Astrocyte (in vitro differentiated cells and primary cell): Measurements from ENCODE around the gene SYT14. TPM values are rescaled to one million over a fixed set of nuclear protein-coding genes. Genes with fewer than 3 reads are reported as not detected.

Experiments used
- DNase-seq: peaks from one replicate; pipeline ENCODE4 v3.0.0-alpha.2; 2010; ENCODE audit warnings: low read depth
- FAIRE-seq: peaks from 2 replicates; lab custom pipeline; 2011; peaks lifted over from hg19 to GRCh38; lab: Jason Lieb, UNC
- H2AFZ ChIP-seq: 2 replicates; pipeline ENCODE4 v1.6.0; 2012; ENCODE audit warnings: low read depth, low read length, inconsistent platforms
- H3K27ac ChIP-seq: 2 replicates; pipeline ENCODE4 v1.5.1; 2011; ENCODE audit warnings: low read depth, low read length, inconsistent platforms
- H3K27me3 ChIP-seq: 2 replicates; pipeline ENCODE4 v1.6.0; 2011; ENCODE audit warnings: low read length, inconsistent platforms; ENCODE audit not compliant: insufficient read depth
- H3K36me3 ChIP-seq: 2 replicates; pipeline ENCODE4 v1.5.1; 2011; ENCODE audit warnings: low read length, inconsistent platforms; ENCODE audit not compliant: insufficient read depth
- H3K4me1 ChIP-seq: 2 replicates; pipeline ENCODE4 v1.5.1; 2011; ENCODE audit warnings: low read length, inconsistent platforms; ENCODE audit not compliant: insufficient read depth
- H3K4me2 ChIP-seq: 2 replicates; pipeline ENCODE4 v1.6.0; 2012; ENCODE audit warnings: low read length, inconsistent platforms
- H3K4me3 ChIP-seq: 2 replicates; pipeline ENCODE4 v1.5.1; 2011; ENCODE audit warnings: low read depth, mild to moderate bottlenecking, low read length, inconsistent platforms; ENCODE audit not compliant: insufficient read depth
- H3K79me2 ChIP-seq: 2 replicates; pipeline ENCODE4 v1.6.0; 2012; ENCODE audit warnings: mild to moderate bottlenecking, low read length, inconsistent platforms; ENCODE audit not compliant: insufficient read depth
- H3K9ac ChIP-seq: 2 replicates; pipeline ENCODE4 v1.6.0; 2012; ENCODE audit warnings: mild to moderate bottlenecking, low read length, inconsistent platforms
- H3K9me3 ChIP-seq: 2 replicates; pipeline ENCODE4 v1.5.1; 2012; ENCODE audit warnings: low read depth, mild to moderate bottlenecking, low read length, inconsistent platforms; ENCODE audit not compliant: insufficient read depth
- H4K20me1 ChIP-seq: 2 replicates; pipeline ENCODE4 v1.6.0; 2012; ENCODE audit warnings: low read length, inconsistent platforms; ENCODE audit not compliant: insufficient read depth
- H3K27ac Mint-ChIP-seq: one replicate; pipeline ENCODE4 v1.8.0; 2021; ENCODE audit warnings: mild to moderate bottlenecking, mixed read lengths; ENCODE audit not compliant: unreplicated experiment
- H3K27me3 Mint-ChIP-seq: one replicate; pipeline ENCODE4 v1.8.0; 2021; ENCODE audit warnings: low read depth, mixed read lengths; ENCODE audit not compliant: unreplicated experiment
- H3K36me3 Mint-ChIP-seq: one replicate; pipeline ENCODE4 v1.8.0; 2021; ENCODE audit warnings: low read depth, mixed read lengths; ENCODE audit not compliant: unreplicated experiment
- H3K4me1 Mint-ChIP-seq: one replicate; pipeline ENCODE4 v1.8.0; 2021; ENCODE audit warnings: low read depth, mixed read lengths; ENCODE audit not compliant: unreplicated experiment
- H3K4me3 Mint-ChIP-seq: one replicate; pipeline ENCODE4 v1.8.0; 2021; ENCODE audit warnings: mild to moderate bottlenecking, moderate library complexity, mixed read lengths; ENCODE audit not compliant: unreplicated experiment
- H3K9me3 Mint-ChIP-seq: one replicate; pipeline ENCODE4 v1.8.0; 2021; ENCODE audit warnings: mild to moderate bottlenecking, mixed read lengths; ENCODE audit not compliant: unreplicated experiment
- CTCF ChIP-seq: IDR thresholded peaks from 2 replicates; pipeline ENCODE4 v1.5.1; 2011; ENCODE audit warnings: low read depth, mild to moderate bottlenecking, inconsistent platforms, low read length, moderate library complexity; ENCODE audit not compliant: insufficient read depth
- EZH2 ChIP-seq: IDR thresholded peaks from 2 replicates; pipeline ENCODE4 v1.6.1; 2012; ENCODE audit warnings: mild to moderate bottlenecking, low read length, inconsistent platforms; ENCODE audit not compliant: insufficient read depth
- total RNA-seq: library from RNA; stranded (reverse); gene quantifications from 2 replicates; pipeline ENCODE4 v1.2.1, GENCODE V29; 2021

SYT14 gene
- total RNA-seq, 1 donor from 2014 or later = 6.1 TPM

- no peaks in the 10 kb centered on the region for H3K27me3 ChIP-seq
- no peaks in the 10 kb centered on the region for H3K79me2 ChIP-seq
- FAIRE-seq (no peak), DNase-seq (no peak)
- no peak overlapping the region for H3K27ac ChIP-seq
- H3K9ac ChIP-seq = no peak overlapping the region
- Mint-ChIP-seq H3K9me3 (peaks cover 3% of the 10 kb centered on the region), H3K36me3 (no peaks in the 10 kb centered on the region), H3K27me3 (no peaks in the 10 kb centered on the region), H3K27ac (no peak overlapping the region), H3K4me3 (no peak overlapping the region), H3K4me1 (no peaks in the 10 kb centered on the region)
- no peak for TF ChIP-seq CTCF
- no peak for TF ChIP-seq EZH2
- H4K20me1 ChIP-seq = no peaks in the 10 kb centered on the region
- no peak overlapping the region for H3K4me3 ChIP-seq
- no peaks in the 10 kb centered on the region for H3K9me3 ChIP-seq
- H2AFZ ChIP-seq = no peak overlapping the region
- H3K4me1 ChIP-seq = no peaks in the 10 kb centered on the region
- H3K4me2 ChIP-seq = no peak overlapping the region
- H3K36me3 ChIP-seq = no peaks in the 10 kb centered on the region
Observed at GRCh38 chr1:210085359-210085758, 147.3 kb downstream of the SYT14 start.

GRCh38 chr1:210087058-210087457, 149.0 kb downstream of the SYT14 start:
- Mint-ChIP-seq H3K36me3 (no peaks in the 10 kb centered on the region), H3K27ac (no peak overlapping the region), H3K4me3 (no peak overlapping the region), H3K9me3 (peaks cover 3% of the 10 kb centered on the region), H3K4me1 (no peaks in the 10 kb centered on the region), H3K27me3 (no peaks in the 10 kb centered on the region)
- Histone ChIP-seq H3K4me2 (no peak overlapping the region), H4K20me1 (no peaks in the 10 kb centered on the region), H3K4me3 (no peak overlapping the region), H3K9ac (no peak overlapping the region), H3K9me3 (no peaks in the 10 kb centered on the region), H3K79me2 (no peaks in the 10 kb centered on the region), H3K36me3 (no peaks in the 10 kb centered on the region), H3K27ac (no peak overlapping the region), H3K4me1 (no peaks in the 10 kb centered on the region), H2AFZ (no peak overlapping the region), H3K27me3 (no peaks in the 10 kb centered on the region)
- FAIRE-seq (no peak), DNase-seq (no peak)
- no peak for TF ChIP-seq EZH2
- no peak for TF ChIP-seq CTCF

- Histone ChIP-seq H3K4me3 (no peak overlapping the region), H3K9me3 (no peaks in the 10 kb centered on the region), H3K36me3 (no peaks in the 10 kb centered on the region), H4K20me1 (no peaks in the 10 kb centered on the region), H2AFZ (no peak overlapping the region), H3K27ac (no peak overlapping the region), H3K9ac (no peak overlapping the region), H3K4me1 (no peaks in the 10 kb centered on the region), H3K27me3 (no peaks in the 10 kb centered on the region), H3K4me2 (no peak overlapping the region), H3K79me2 (no peaks in the 10 kb centered on the region)
- no peak for FAIRE-seq
- TF ChIP-seq CTCF (no peak), EZH2 (no peak)
- H3K4me3 Mint-ChIP-seq = no peak overlapping the region
- peaks cover 3% of the 10 kb centered on the region for H3K9me3 Mint-ChIP-seq
- DNase-seq = no peak
- no peaks in the 10 kb centered on the region for H3K27me3 Mint-ChIP-seq
- H3K4me1 Mint-ChIP-seq = no peaks in the 10 kb centered on the region
- H3K36me3 Mint-ChIP-seq = no peaks in the 10 kb centered on the region
- no peak overlapping the region for H3K27ac Mint-ChIP-seq
Observed at GRCh38 chr1:210089855-210090254, 151.8 kb downstream of the SYT14 start.
